Kidney epithelial cell (primary cell): ENCODE data around the gene GRAMD4. TPM values are rescaled to one million over a fixed set of nuclear protein-coding genes. Genes with fewer than 3 reads are reported as not detected.

Experiments used
- DNase-seq: peaks from one replicate; pipeline ENCODE4 v3.0.0-alpha.2; 2010; ENCODE audit warnings: low read depth
- H3K27me3 ChIP-seq: 2 replicates; pipeline ENCODE4 v1.6.0; 2011; ENCODE audit warnings: low read length; ENCODE audit not compliant: control insufficient read depth, insufficient read depth
- H3K36me3 ChIP-seq: 2 replicates; pipeline ENCODE4 v1.5.1; 2011; ENCODE audit warnings: low read length; ENCODE audit not compliant: control insufficient read depth, insufficient read depth
- H3K4me3 ChIP-seq: 2 replicates; pipeline ENCODE4 v1.5.1; 2011; ENCODE audit warnings: low read depth, mild to moderate bottlenecking, control low read depth, low read length
- total RNA-seq: library from RNA; depleted of rRNA; stranded (reverse); fragments of >200 nt; gene quantifications from 2 replicates; pipeline ENCODE4 v1.2.3, GENCODE V29; 2015
- TF ChIP-seq, protein P1 (sequence below): IDR thresholded peaks from 2 replicates; pipeline ENCODE4 v1.5.1; 2011; ENCODE audit warnings: mild to moderate bottlenecking, moderate library complexity, low read length, control low read depth, inconsistent platforms; ENCODE audit not compliant: insufficient read depth, poor library complexity, severe bottlenecking

Gene GRAMD4
- total RNA-seq, 1 donor from 2014 or later, result 30.4 TPM

DNA sequence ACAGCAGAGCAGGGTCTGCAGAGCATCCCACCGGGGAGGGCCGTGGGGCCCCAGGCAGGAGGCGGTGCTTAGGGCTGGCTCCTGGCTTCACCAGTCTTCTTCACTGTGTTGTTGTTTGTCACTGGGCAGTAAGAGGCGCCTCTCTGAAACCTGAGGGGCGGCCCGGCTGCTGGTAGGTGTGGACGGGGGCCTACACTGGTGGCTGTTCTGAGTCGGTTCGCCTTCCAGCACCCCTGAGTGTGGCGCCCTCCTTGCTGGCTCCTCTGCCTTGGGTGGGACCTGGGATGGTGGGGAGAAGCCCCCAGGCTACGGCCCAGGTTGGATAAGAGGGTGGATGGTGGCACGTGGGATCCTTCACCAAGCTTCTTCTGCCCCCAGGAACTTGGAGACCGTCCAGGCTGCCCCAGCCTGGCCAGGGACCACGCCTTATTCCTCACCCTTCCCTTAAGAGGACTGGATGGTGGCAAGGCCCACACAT is 10.4 kb upstream of the GRAMD4 start:
- no peaks in the 10 kb centered on the region for H3K36me3 ChIP-seq
- no peaks in the 10 kb centered on the region for H3K27me3 ChIP-seq
- H3K4me3 ChIP-seq, result no peak overlapping the region
- DNase-seq, result no peak
- TF ChIP-seq, protein P1, sequence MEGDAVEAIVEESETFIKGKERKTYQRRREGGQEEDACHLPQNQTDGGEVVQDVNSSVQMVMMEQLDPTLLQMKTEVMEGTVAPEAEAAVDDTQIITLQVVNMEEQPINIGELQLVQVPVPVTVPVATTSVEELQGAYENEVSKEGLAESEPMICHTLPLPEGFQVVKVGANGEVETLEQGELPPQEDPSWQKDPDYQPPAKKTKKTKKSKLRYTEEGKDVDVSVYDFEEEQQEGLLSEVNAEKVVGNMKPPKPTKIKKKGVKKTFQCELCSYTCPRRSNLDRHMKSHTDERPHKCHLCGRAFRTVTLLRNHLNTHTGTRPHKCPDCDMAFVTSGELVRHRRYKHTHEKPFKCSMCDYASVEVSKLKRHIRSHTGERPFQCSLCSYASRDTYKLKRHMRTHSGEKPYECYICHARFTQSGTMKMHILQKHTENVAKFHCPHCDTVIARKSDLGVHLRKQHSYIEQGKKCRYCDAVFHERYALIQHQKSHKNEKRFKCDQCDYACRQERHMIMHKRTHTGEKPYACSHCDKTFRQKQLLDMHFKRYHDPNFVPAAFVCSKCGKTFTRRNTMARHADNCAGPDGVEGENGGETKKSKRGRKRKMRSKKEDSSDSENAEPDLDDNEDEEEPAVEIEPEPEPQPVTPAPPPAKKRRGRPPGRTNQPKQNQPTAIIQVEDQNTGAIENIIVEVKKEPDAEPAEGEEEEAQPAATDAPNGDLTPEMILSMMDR, result no peak

DNA sequence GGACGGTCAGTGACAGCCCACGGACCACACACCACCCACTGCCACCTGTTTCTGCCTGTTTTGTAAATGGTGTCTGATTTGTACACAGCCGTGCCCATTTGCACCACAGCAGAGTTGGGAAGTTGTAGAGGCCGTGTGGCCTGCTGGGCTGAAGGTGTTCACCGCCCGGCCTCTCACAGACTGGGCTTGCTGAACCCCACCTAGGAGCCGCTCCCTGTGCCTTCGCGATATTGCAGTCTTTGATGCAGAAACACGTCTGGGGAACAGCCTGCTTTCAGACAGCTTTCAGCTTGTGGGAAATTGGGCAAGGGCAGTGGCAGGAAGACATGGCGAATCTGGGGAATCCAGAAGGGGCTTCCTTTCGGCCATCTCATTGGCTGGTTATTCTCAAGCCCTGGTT is 9.8 kb upstream of the GRAMD4 start:
- H3K4me3 ChIP-seq, result no peak overlapping the region
- TF ChIP-seq, protein P1, result no peak
- no peaks in the 10 kb centered on the region for H3K27me3 ChIP-seq
- no peaks in the 10 kb centered on the region for H3K36me3 ChIP-seq
- no peak for DNase-seq

DNA sequence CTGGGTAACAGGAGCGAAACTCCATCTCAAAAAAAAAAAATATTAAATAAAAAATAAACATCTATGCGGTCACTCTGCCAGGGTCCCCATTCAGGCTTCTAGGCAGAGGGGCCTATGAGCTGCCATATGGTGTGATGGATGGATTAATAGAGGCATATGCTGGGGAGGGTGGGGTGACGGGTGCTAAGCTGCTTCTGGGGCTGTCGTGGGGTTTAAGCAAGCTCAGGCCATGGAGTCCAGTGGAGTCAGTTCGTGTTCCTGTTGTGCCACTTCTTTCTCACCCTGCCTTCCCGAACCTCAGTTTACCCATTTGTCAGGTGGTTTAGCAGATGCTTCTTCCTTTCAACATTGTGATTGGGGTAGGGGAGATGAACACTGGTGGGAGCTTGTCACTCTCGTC is 9.0 kb upstream of the GRAMD4 start:
- Histone ChIP-seq H3K36me3 (no peaks in the 10 kb centered on the region), H3K27me3 (no peaks in the 10 kb centered on the region), H3K4me3 (no peak overlapping the region)
- TF ChIP-seq, protein P1, result no peak
- DNase-seq, result no peak

DNA sequence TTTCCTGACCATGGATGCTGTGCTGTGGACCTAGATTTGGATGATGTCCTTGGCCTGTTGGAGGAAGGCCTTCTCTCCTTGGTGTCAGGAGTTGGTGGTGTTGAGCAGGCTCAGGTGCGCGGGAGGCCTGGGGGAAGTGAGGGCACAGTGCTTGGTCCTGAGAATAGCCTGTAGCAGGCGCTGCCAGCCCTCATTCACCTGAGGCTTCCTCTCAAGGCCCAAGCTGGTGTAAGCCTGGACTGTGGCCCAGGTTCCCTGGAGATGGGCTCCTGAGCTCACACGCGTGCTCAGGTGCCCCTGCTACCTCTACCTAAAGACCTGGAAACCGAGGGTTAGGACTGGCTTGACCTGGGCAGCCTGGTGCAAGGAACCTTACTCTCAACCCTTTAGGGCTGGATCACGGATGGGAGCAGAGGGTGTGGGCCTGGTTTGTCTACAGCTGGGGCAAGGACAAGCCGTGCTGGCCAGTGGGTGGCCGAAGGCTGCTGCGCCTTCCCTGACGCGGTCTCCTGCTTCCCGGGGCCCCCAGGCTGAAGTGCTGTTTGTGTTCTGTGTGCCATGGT is 7.8 kb upstream of the GRAMD4 start:
- H3K27me3 ChIP-seq, result no peaks in the 10 kb centered on the region
- TF ChIP-seq, protein P1, result no peak
- DNase-seq, result no peak
- no peaks in the 10 kb centered on the region for H3K36me3 ChIP-seq
- no peak overlapping the region for H3K4me3 ChIP-seq

DNA sequence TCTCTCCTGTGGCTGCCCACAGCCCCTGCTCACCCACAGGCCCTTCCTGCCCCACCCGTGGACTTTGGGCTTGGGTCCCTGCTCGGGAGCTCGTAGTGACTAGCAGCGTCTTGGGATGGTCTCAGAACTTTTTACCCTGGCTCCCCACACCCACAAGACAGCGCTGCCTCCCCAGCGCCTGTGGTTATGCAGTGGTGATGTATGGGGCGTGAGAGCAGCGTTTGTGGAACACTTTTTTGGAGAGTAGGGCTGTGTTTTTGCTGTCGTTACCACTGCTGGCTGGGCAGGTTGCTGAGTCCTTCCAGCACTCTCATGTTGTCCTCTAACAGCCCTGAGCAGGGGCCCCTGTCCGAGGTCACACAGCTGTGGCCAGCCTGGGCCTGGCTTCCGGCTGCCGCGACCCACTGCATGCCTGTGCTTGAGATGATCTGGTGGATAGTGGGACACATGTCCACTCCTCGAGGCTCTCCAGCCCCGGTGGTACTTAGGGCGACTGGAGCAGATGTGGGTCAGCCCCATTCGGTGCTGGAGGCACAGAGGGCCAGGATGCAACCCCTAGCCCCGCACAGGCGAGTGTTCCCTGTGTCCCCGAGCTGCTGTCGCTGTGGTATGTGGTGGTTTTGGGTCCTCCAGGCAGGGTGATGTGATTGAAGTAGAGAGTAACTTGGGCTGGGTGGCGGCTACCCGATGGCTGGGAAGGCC is 7.1 kb upstream of the GRAMD4 start:
- TF ChIP-seq, protein P1, result no peak
- Histone ChIP-seq H3K36me3 (no peaks in the 10 kb centered on the region), H3K4me3 (no peak overlapping the region), H3K27me3 (no peaks in the 10 kb centered on the region)
- no peak for DNase-seq
